IPS DF 6.9 (cell line): ENCODE results near the gene CMIP.

Experiments used
- DNase-seq: peaks from one replicate; pipeline ENCODE4 v3.0.0-alpha.2; 2013; ENCODE audit warnings: low read depth, low spot score
- H3K27ac ChIP-seq: one replicate; pipeline ENCODE4 v1.5.1; 2013; ENCODE audit warnings: low read length, control low read depth
- H3K27me3 ChIP-seq: 2 replicates; pipeline ENCODE4 v1.6.1; 2013; ENCODE audit warnings: mild to moderate bottlenecking, low read length; ENCODE audit not compliant: control insufficient read depth, insufficient read depth
- H3K36me3 ChIP-seq: 2 replicates; pipeline ENCODE4 v1.6.1; 2013; ENCODE audit warnings: low read length; ENCODE audit not compliant: control insufficient read depth, insufficient read depth
- H3K4me1 ChIP-seq: 2 replicates; pipeline ENCODE4 v1.6.1; 2013; ENCODE audit warnings: low read length; ENCODE audit not compliant: control insufficient read depth, insufficient read depth
- H3K4me3 ChIP-seq: 2 replicates; pipeline ENCODE4 v1.5.1; 2013; ENCODE audit warnings: mild to moderate bottlenecking, low read length
- H3K9me3 ChIP-seq: 2 replicates; pipeline ENCODE4 v1.6.1; 2013; ENCODE audit warnings: low read length, inconsistent platforms; ENCODE audit not compliant: control insufficient read depth, insufficient read depth
- WGBS: extraction: QIAGEN DNeasy Blood & Tissue Kit; methylation state at CpG from one replicate; pipeline ENCODE4 v1.1.7; 2013; ENCODE audit warnings: mixed read lengths, missing lambda C conversion rate; ENCODE audit not compliant: insufficient read length, insufficient coverage; 5-methylcytosine and 5-hydroxymethylcytosine counted together

Gene CMIP

DNA sequence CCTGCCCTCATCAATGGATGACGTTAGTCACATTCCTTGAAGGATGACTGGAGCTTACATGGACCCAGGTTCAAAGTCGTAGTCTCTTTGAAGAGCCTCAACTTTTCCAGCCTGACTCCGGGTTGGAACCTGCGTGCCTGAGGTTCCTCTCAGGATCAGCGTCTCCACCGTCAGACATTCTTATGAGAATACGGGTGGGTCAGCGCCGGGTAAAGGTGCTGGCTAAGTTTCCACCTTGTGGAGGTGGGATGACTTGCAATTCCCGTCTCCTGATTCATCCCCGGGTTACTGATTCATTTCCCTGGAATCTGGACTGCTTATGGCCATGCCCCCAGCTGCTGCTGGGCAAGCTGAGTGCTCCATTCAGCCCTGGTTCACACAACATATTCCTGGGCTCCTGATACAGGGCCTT is 38.9 kb upstream of the CMIP start:
- no peaks in the 10 kb centered on the region for H3K27me3 ChIP-seq
- no CpG with 5 or more reads among the region's 11 CpGs for WGBS
- no peaks in the 10 kb centered on the region for H3K36me3 ChIP-seq
- no peak for DNase-seq
- H3K9me3 ChIP-seq, result no peaks in the 10 kb centered on the region
- no peak overlapping the region for H3K27ac ChIP-seq
- H3K4me3 ChIP-seq, result no peak overlapping the region
- H3K4me1 ChIP-seq, result peaks cover 2% of the 10 kb centered on the region

DNA sequence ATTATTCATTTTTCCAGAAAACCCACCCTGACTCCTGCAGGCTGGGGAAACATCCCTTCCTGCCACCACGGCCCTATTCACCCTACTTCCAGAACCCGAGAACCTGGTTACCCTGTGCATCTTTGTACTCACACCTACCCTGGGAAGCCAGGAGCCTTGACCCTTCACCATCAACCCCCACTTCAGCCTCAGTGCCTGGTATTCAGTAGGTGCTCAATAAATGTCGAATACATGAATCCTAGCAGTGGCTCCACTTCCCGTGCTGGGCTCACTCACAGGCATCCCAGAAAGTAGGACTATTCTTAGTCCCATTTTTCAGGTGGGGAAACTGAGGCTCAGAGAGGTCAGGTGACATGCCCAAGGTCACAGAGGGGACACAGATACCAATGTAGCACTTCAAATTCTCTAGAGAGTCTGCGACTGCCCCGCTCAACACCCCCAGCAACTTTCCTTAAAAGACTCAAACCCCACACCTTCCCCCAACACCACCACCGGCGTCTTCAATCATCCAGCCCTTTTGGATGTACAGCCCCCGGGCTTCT is 36.1 kb upstream of the CMIP start:
- no peaks in the 10 kb centered on the region for H3K27me3 ChIP-seq
- H3K27ac ChIP-seq, result no peak overlapping the region
- H3K4me3 ChIP-seq, result no peak overlapping the region
- no CpG with 5 or more reads among the region's 9 CpGs for WGBS
- DNase-seq, result no peak
- H3K4me1 ChIP-seq, result peaks cover 5% of the 10 kb centered on the region
- no peaks in the 10 kb centered on the region for H3K9me3 ChIP-seq
- H3K36me3 ChIP-seq, result no peaks in the 10 kb centered on the region

DNA sequence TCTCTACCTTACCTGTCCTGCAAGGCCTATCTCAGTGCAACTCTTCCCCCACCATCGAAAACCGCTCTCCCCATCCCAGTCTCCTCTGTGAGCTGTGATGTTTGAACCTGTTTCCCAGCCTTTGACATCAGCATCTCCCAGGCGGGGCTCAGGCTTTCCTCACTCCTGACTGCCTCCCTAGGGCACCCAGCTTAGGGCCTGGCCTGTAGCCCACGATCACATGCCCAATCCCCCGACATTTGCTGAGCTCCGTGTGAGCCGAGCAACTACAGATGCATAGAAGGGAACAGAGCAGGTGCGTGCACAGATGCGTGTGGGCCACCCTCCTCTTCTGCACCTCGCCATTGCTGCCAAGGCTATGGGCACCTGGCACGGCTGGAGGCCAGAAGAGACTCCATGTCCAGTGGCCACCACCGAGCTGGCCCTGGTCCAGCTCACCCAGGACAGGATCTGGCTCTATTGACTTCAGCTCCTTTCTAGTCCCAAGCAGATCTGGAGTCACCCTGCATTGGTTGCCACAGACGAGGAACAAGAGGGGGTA is 35.5 kb upstream of the CMIP start:
- no peak for DNase-seq
- no peaks in the 10 kb centered on the region for H3K9me3 ChIP-seq
- H3K4me3 ChIP-seq, result no peak overlapping the region
- peaks cover 5% of the 10 kb centered on the region; the same call in 1 of the 2 replicates for H3K4me1 ChIP-seq
- no peaks in the 10 kb centered on the region for H3K27me3 ChIP-seq
- WGBS, result no CpG with 5 or more reads among the region's 13 CpGs
- H3K27ac ChIP-seq, result no peak overlapping the region
- H3K36me3 ChIP-seq, result no peaks in the 10 kb centered on the region

DNA sequence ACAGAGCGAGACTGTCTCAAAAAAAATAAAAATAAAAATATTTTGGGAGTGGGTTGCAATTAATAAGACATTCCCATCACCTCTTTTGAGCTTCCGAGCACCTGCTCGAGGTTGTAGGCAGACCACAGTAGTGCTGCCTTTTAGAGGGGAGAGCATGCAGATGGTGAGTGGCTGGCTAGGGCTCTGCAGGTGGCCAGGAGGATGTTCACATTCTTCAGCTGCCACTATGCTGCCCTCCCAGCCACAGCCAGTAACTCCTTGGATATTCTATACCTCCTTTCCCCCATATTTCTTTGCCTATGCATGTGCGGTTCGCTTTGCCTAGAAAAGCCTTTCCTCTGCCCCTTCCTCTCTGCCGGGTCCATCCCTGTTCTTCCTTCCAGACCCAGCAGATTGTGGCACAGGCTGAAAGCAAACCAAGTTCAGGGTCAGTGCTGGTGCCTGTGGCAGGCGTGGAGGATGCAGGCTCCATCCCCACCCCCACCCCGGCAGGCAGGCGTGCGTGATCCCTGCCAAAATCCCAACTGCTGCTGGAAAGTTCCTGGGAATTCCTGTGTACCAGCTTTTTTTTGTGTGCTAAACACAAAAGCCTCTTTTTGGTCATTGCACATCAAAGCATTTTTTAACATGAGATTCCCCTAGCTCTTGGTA is 33.8 kb upstream of the CMIP start:
- no peak for DNase-seq
- no CpG with 5 or more reads among the region's 10 CpGs for WGBS
- no peaks in the 10 kb centered on the region for H3K9me3 ChIP-seq
- no peaks in the 10 kb centered on the region for H3K36me3 ChIP-seq
- no peaks in the 10 kb centered on the region for H3K27me3 ChIP-seq
- H3K4me3 ChIP-seq, result no peak overlapping the region
- H3K4me1 ChIP-seq, result peaks cover 7% of the 10 kb centered on the region
- H3K27ac ChIP-seq, result no peak overlapping the region

GRCh38 chr16:81413245-81413990 is 31.2 kb upstream of the CMIP start:
- no peak for DNase-seq
- no peak overlapping the region for H3K27ac ChIP-seq
- no CpG with 5 or more reads among the region's 11 CpGs for WGBS
- no peaks in the 10 kb centered on the region for H3K27me3 ChIP-seq
- H3K36me3 ChIP-seq, result no peaks in the 10 kb centered on the region
- no peak overlapping the region for H3K4me3 ChIP-seq
- no peaks in the 10 kb centered on the region for H3K9me3 ChIP-seq
- peaks cover 7% of the 10 kb centered on the region for H3K4me1 ChIP-seq

DNA sequence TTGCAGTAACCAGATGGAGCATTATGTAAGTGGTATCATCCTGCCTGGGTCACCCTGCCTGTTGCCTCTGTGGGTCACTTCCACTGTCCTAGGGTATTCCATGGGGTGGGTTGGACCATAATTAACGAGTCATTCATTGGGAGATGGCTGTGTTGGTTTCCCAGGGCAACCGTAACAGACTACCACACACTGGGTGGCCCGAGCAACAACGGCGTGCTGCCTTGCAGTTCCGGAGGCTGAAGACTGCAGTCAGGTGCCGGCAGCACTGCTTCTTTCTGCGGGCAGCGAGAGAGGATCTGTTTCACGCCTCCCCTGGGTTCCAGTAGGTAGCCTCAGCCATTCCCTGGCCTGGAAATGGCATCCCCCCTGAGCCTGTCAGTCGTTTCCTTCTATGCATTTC is 28.9 kb upstream of the CMIP start:
- Histone ChIP-seq H3K9me3 (no peaks in the 10 kb centered on the region), H3K4me3 (no peak overlapping the region), H3K27ac (no peak overlapping the region), H3K27me3 (no peaks in the 10 kb centered on the region), H3K4me1 (peaks cover 5% of the 10 kb centered on the region), H3K36me3 (no peaks in the 10 kb centered on the region)
- WGBS, result no CpG with 5 or more reads among the region's 11 CpGs
- DNase-seq, result no peak

- H3K4me3 ChIP-seq, result no peak overlapping the region
- H3K9me3 ChIP-seq, result no peaks in the 10 kb centered on the region
- no peak overlapping the region for H3K27ac ChIP-seq
- H3K27me3 ChIP-seq, result no peaks in the 10 kb centered on the region
- DNase-seq, result no peak
- no CpG with 5 or more reads among the region's 8 CpGs for WGBS
- H3K4me1 ChIP-seq, result peaks cover 2% of the 10 kb centered on the region; the same call in 1 of the 2 replicates
- no peaks in the 10 kb centered on the region for H3K36me3 ChIP-seq
Measured at GRCh38 chr16:81416749-81417148, 27.9 kb upstream of the CMIP start.

- WGBS, result no CpG with 5 or more reads among the region's 5 CpGs
- Histone ChIP-seq H3K36me3 (no peaks in the 10 kb centered on the region), H3K4me1 (peaks cover 2% of the 10 kb centered on the region; the same call in 1 of the 2 replicates), H3K27me3 (no peaks in the 10 kb centered on the region), H3K9me3 (no peaks in the 10 kb centered on the region), H3K27ac (no peak overlapping the region), H3K4me3 (no peak overlapping the region)
- DNase-seq, result no peak
Measured at GRCh38 chr16:81417210-81417609, 27.4 kb upstream of the CMIP start.

GRCh38 chr16:81419806-81420205 is 24.8 kb upstream of the CMIP start:
- DNase-seq, result no peak
- Histone ChIP-seq H3K36me3 (no peaks in the 10 kb centered on the region), H3K27ac (no peak overlapping the region), H3K4me3 (no peak overlapping the region), H3K27me3 (no peaks in the 10 kb centered on the region), H3K9me3 (no peaks in the 10 kb centered on the region), H3K4me1 (peaks cover 1% of the 10 kb centered on the region; the same call in 1 of the 2 replicates)
- no CpG with 5 or more reads among the region's 9 CpGs for WGBS

DNA sequence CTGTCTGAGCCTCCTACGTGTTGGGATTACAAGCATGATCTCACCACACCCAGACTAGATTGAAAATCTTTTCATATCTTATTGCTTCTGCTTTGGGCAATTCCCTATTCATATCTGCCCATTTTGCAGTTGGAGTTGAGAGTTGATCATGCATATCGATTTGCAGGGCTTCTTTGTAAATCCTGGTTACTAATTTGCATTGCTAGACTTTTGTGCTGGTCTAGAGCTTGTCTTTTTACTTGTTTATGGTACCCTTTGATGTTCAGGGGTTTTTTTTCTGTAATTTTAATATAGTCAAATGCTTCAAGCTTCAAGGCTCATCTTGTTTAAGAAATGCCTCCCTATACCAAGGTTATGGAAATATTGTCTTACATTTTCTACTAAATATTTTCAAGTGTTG is 23.5 kb upstream of the CMIP start:
- Histone ChIP-seq H3K36me3 (no peaks in the 10 kb centered on the region), H3K27me3 (no peaks in the 10 kb centered on the region)
- no CpG with 5 or more reads among the region's 2 CpGs for WGBS

More for the DNA sequence above, 23.5 kb upstream of the CMIP start:
- H3K9me3 ChIP-seq, result no peaks in the 10 kb centered on the region
- H3K4me3 ChIP-seq, result no peak overlapping the region
- H3K27ac ChIP-seq, result no peak overlapping the region
- DNase-seq, result no peak
- no peaks in the 10 kb centered on the region for H3K4me1 ChIP-seq
